ENCODE measurements around the gene TOP1. TPM values are rescaled to one million over a fixed set of nuclear protein-coding genes. Genes with fewer than 3 reads are reported as not detected.

The TOP1 gene
- polyA plus RNA-seq, 2 donors, result 25.7 to 27.0 TPM

GRCh38 chr20:41094353-41095055 is 65.9 kb downstream of the TOP1 start:
- 96 to 97% methylated on average over 2 of the region's 2 CpGs for whole genome bisulfite sequencing, 2 donors
- Histone ChIP-seq H3K36me3 (ENCODE audit: control insufficient read depth in 2 of 2, insufficient read depth in 2 of 2, low read length in 1 of 2) (peaks cover 9 to 19% of the 10 kb centered on the region in 2 donors), H3K27ac (ENCODE audit: low read depth in 2 of 2, low read length in 1 of 2) (no peak overlapping the region), H3K27me3 (ENCODE audit: control insufficient read depth in 1 of 2, insufficient read depth in 2 of 2, low read length in 2 of 2) (no peaks in the 10 kb centered on the region), H3K4me1 (ENCODE audit: control insufficient read depth in 2 of 2, insufficient read depth in 2 of 2, low read length in 1 of 2) (no peaks in the 10 kb centered on the region), H3K4me3 (ENCODE audit: low read depth in 1 of 2, low read length in 2 of 2) (no peak overlapping the region), H3K9me3 (ENCODE audit: control insufficient read depth in 2 of 2, insufficient read depth in 1 of 2, low read depth in 1 of 2, low read length in 1 of 2) (no peaks in the 10 kb centered on the region)

- WGBS, 2 donors, result 44 to 48% methylated on average over 7 of the region's 7 CpGs
- Histone ChIP-seq H3K36me3 (ENCODE audit: control insufficient read depth in 2 of 2, insufficient read depth in 2 of 2, low read length in 1 of 2) (peaks cover 9 to 22% of the 10 kb centered on the region in 2 donors), H3K4me3 (ENCODE audit: low read depth in 1 of 2, low read length in 2 of 2) (no peak overlapping the region), H3K27ac (ENCODE audit: low read depth in 2 of 2, low read length in 1 of 2) (no peak overlapping the region), H3K9me3 (ENCODE audit: control insufficient read depth in 2 of 2, insufficient read depth in 1 of 2, low read depth in 1 of 2, low read length in 1 of 2) (no peaks in the 10 kb centered on the region), H3K27me3 (ENCODE audit: control insufficient read depth in 1 of 2, insufficient read depth in 2 of 2, low read length in 2 of 2) (no peaks in the 10 kb centered on the region), H3K4me1 (ENCODE audit: control insufficient read depth in 2 of 2, insufficient read depth in 2 of 2, low read length in 1 of 2) (no peaks in the 10 kb centered on the region)
These were observed 66.7 kb downstream of the TOP1 start for GRCh38 chr20:41095110-41095969.

- peaks cover 10 to 17% of the 10 kb centered on the region in 2 donors for H3K36me3 ChIP-seq (ENCODE audit: control insufficient read depth in 2 of 2, insufficient read depth in 2 of 2, low read length in 1 of 2)
- 68 to 77% methylated on average over 4 of the region's 4 CpGs for WGBS, 2 donors
- H3K4me1 ChIP-seq (ENCODE audit: control insufficient read depth in 2 of 2, insufficient read depth in 2 of 2, low read length in 1 of 2), result no peaks in the 10 kb centered on the region
- H3K27ac ChIP-seq (ENCODE audit: low read depth in 2 of 2, low read length in 1 of 2), result no peak overlapping the region
- H3K4me3 ChIP-seq (ENCODE audit: low read depth in 1 of 2, low read length in 2 of 2), result no peak overlapping the region
- H3K27me3 ChIP-seq (ENCODE audit: control insufficient read depth in 1 of 2, insufficient read depth in 2 of 2, low read length in 2 of 2), result no peaks in the 10 kb centered on the region
- no peaks in the 10 kb centered on the region for H3K9me3 ChIP-seq (ENCODE audit: control insufficient read depth in 2 of 2, insufficient read depth in 1 of 2, low read depth in 1 of 2, low read length in 1 of 2)
These were observed 70.2 kb downstream of the TOP1 start for GRCh38 chr20:41098703-41099250.

GRCh38 chr20:41100001-41100480 is 71.4 kb downstream of the TOP1 start:
- H3K27me3 ChIP-seq (ENCODE audit: control insufficient read depth in 1 of 2, insufficient read depth in 2 of 2, low read length in 2 of 2), result no peaks in the 10 kb centered on the region
- H3K9me3 ChIP-seq (ENCODE audit: control insufficient read depth in 2 of 2, insufficient read depth in 1 of 2, low read depth in 1 of 2, low read length in 1 of 2), result no peaks in the 10 kb centered on the region
- H3K36me3 ChIP-seq (ENCODE audit: control insufficient read depth in 2 of 2, insufficient read depth in 2 of 2, low read length in 1 of 2), result peaks cover 10 to 19% of the 10 kb centered on the region in 2 donors
- H3K4me3 ChIP-seq (ENCODE audit: low read depth in 1 of 2, low read length in 2 of 2), result no peak overlapping the region
- H3K27ac ChIP-seq (ENCODE audit: low read depth in 2 of 2, low read length in 1 of 2), result no peak overlapping the region
- no peaks in the 10 kb centered on the region for H3K4me1 ChIP-seq (ENCODE audit: control insufficient read depth in 2 of 2, insufficient read depth in 2 of 2, low read length in 1 of 2)
- 92% methylated on average over 9 of the region's 9 CpGs for WGBS, 2 donors

GRCh38 chr20:41101660-41102059 is 73.0 kb downstream of the TOP1 start:
- Histone ChIP-seq H3K4me1 (ENCODE audit: control insufficient read depth in 2 of 2, insufficient read depth in 2 of 2, low read length in 1 of 2) (no peaks in the 10 kb centered on the region), H3K27ac (ENCODE audit: low read depth in 2 of 2, low read length in 1 of 2) (no peak overlapping the region), H3K4me3 (ENCODE audit: low read depth in 1 of 2, low read length in 2 of 2) (no peak overlapping the region), H3K27me3 (ENCODE audit: control insufficient read depth in 1 of 2, insufficient read depth in 2 of 2, low read length in 2 of 2) (no peaks in the 10 kb centered on the region), H3K36me3 (ENCODE audit: control insufficient read depth in 2 of 2, insufficient read depth in 2 of 2, low read length in 1 of 2) (peaks cover 10 to 15% of the 10 kb centered on the region in 2 donors), H3K9me3 (ENCODE audit: control insufficient read depth in 2 of 2, insufficient read depth in 1 of 2, low read depth in 1 of 2, low read length in 1 of 2) (no peaks in the 10 kb centered on the region)
- 82 to 95% methylated on average over 2 of the region's 2 CpGs for WGBS, 2 donors

- Histone ChIP-seq H3K9me3 (ENCODE audit: control insufficient read depth in 2 of 2, insufficient read depth in 1 of 2, low read depth in 1 of 2, low read length in 1 of 2) (no peaks in the 10 kb centered on the region), H3K27me3 (ENCODE audit: control insufficient read depth in 1 of 2, insufficient read depth in 2 of 2, low read length in 2 of 2) (no peaks in the 10 kb centered on the region), H3K36me3 (ENCODE audit: control insufficient read depth in 2 of 2, insufficient read depth in 2 of 2, low read length in 1 of 2) (peaks cover 7 to 12% of the 10 kb centered on the region in 2 donors), H3K27ac (ENCODE audit: low read depth in 2 of 2, low read length in 1 of 2) (no peak overlapping the region), H3K4me3 (ENCODE audit: low read depth in 1 of 2, low read length in 2 of 2) (no peak overlapping the region), H3K4me1 (ENCODE audit: control insufficient read depth in 2 of 2, insufficient read depth in 2 of 2, low read length in 1 of 2) (no peaks in the 10 kb centered on the region)
- 95 to 100% methylated on average over 1 of the region's 1 CpG for WGBS, 2 donors
These were observed 79.9 kb downstream of the TOP1 start for GRCh38 chr20:41108531-41108930.

DNA sequence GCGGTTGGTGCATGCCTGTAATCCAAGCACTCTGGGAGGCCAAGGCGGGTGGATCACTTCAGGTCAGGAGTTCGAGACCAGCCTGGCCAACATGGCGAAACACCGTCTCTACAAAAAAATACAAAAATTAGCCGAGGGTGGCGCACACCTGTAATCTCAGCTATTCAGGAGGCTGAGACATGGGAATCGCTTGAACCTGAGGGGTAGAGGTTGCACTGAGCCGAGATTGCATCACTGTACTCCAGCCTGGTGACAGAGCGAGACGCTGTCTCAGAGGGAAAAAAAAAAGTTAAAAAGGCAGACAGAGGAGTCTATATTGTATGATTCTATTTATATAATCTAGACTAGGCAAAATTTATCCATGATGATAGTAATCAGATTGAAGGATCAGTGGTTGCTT is 81.4 kb downstream of the TOP1 start:
- Histone ChIP-seq H3K27ac (ENCODE audit: low read depth in 2 of 2, low read length in 1 of 2) (no peak overlapping the region), H3K9me3 (ENCODE audit: control insufficient read depth in 2 of 2, insufficient read depth in 1 of 2, low read depth in 1 of 2, low read length in 1 of 2) (no peaks in the 10 kb centered on the region), H3K27me3 (ENCODE audit: control insufficient read depth in 1 of 2, insufficient read depth in 2 of 2, low read length in 2 of 2) (no peaks in the 10 kb centered on the region), H3K36me3 (ENCODE audit: control insufficient read depth in 2 of 2, insufficient read depth in 2 of 2, low read length in 1 of 2) (peaks cover 13 to 18% of the 10 kb centered on the region in 2 donors), H3K4me1 (ENCODE audit: control insufficient read depth in 2 of 2, insufficient read depth in 2 of 2, low read length in 1 of 2) (no peaks in the 10 kb centered on the region), H3K4me3 (ENCODE audit: low read depth in 1 of 2, low read length in 2 of 2) (no peak overlapping the region)
- WGBS, 2 donors, result 97 to 98% methylated on average over 11 of the region's 11 CpGs

DNA sequence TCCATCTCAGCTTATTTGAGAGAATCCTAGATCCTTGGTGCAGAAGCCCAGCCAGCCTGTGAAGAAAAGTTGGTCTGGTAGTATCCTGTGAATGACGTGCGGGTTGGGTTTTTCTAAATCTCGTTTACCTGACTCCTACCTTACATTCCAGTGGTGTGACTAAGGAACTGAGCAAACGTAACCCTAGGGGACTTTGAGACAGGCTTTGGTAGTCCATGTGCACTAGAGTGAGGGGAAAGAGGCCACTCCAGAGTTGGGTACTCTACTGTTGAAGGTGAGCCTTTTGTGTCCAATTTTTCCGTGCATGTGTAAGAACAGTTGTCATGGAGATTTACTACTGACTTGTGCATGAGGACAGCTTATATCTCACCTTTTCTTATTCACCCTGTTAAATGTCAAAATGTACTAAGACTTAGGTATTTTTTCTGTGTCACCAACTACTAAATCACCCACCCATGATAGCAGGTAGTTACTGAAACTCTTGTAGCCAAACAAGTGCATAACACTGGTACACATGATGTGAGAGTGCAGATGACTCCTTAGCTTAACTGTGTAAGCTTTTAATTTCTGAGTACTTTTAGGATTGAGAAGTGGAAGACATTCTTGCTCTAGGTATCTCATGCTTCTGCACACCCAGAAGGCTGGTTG is 82.4 kb downstream of the TOP1 start:
- no peaks in the 10 kb centered on the region for H3K27me3 ChIP-seq (ENCODE audit: control insufficient read depth in 1 of 2, insufficient read depth in 2 of 2, low read length in 2 of 2)
- no peak overlapping the region for H3K4me3 ChIP-seq (ENCODE audit: low read depth in 1 of 2, low read length in 2 of 2)
- no peaks in the 10 kb centered on the region for H3K9me3 ChIP-seq (ENCODE audit: control insufficient read depth in 2 of 2, insufficient read depth in 1 of 2, low read depth in 1 of 2, low read length in 1 of 2)
- peaks cover 17 to 27% of the 10 kb centered on the region in 2 donors for H3K36me3 ChIP-seq (ENCODE audit: control insufficient read depth in 2 of 2, insufficient read depth in 2 of 2, low read length in 1 of 2)
- 82 to 83% methylated on average over 5 of the region's 5 CpGs for WGBS, 2 donors
- no peaks in the 10 kb centered on the region for H3K4me1 ChIP-seq (ENCODE audit: control insufficient read depth in 2 of 2, insufficient read depth in 2 of 2, low read length in 1 of 2)
- H3K27ac ChIP-seq (ENCODE audit: low read depth in 2 of 2, low read length in 1 of 2), result no peak overlapping the region

DNA sequence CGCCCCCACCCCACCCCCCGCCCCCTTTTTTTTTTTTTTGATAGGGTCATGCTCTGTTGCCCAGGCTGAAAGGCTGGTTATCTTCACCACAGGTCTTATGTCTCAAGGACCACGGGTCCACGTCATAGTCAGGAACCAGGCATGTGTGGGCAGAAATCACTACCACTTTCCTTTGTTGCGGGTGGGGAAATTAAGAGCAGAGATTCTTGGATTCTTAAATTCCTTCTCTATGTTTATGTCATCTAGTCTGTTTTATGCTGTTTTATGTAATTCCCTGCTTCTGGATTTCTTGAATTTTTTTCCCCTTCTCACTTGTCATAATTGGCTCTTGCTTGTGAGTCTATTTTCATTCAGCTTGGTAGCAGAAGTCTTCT is 82.9 kb downstream of the TOP1 start:
- no peaks in the 10 kb centered on the region for H3K9me3 ChIP-seq (ENCODE audit: control insufficient read depth in 2 of 2, insufficient read depth in 1 of 2, low read depth in 1 of 2, low read length in 1 of 2)
- no peaks in the 10 kb centered on the region for H3K27me3 ChIP-seq (ENCODE audit: control insufficient read depth in 1 of 2, insufficient read depth in 2 of 2, low read length in 2 of 2)
- peaks cover 22 to 29% of the 10 kb centered on the region in 2 donors for H3K36me3 ChIP-seq (ENCODE audit: control insufficient read depth in 2 of 2, insufficient read depth in 2 of 2, low read length in 1 of 2)
- H3K4me1 ChIP-seq (ENCODE audit: control insufficient read depth in 2 of 2, insufficient read depth in 2 of 2, low read length in 1 of 2), result no peaks in the 10 kb centered on the region
- H3K27ac ChIP-seq (ENCODE audit: low read depth in 2 of 2, low read length in 1 of 2), result no peak overlapping the region
- 81 to 84% methylated on average over 5 of the region's 5 CpGs for WGBS, 2 donors
- H3K4me3 ChIP-seq (ENCODE audit: low read depth in 1 of 2, low read length in 2 of 2), result no peak overlapping the region

All from esophagus (tissue), 2 donors.